ENCODE measurements around the gene MRGPRX2. TPM values are rescaled to one million over a fixed set of nuclear protein-coding genes. Genes with fewer than 3 reads are reported as not detected.

MRGPRX2 gene
- total and polyA plus RNA-seq, 4 experiments from 2014 or later: not detected

GRCh38 chr11:19088791-19089190, 28.3 kb upstream of the MRGPRX2 start:
- Mint-ChIP-seq H3K4me1 (peaks cover 0 to 1% (median 0%) of the 10 kb centered on the region in 4 donors), H3K36me3 (no peaks in the 10 kb centered on the region), H3K4me3 (no peak overlapping the region), H3K9me3 (peaks cover 0 to 2% (median 0%) of the 10 kb centered on the region in 8 donors), H3K27ac (no peak overlapping the region), H3K27me3 (peaks cover 19 to 20% of the 10 kb centered on the region in 2 donors)
- H3K36me3 ChIP-seq (ENCODE audit: insufficient read depth, low read length): no peaks in the 10 kb centered on the region
- H3K27ac ChIP-seq (ENCODE audit: low read depth, low read length): no peak overlapping the region
- no peak overlapping the region for H3K4me3 ChIP-seq (ENCODE audit: low read length in 2 of 2)
- ChIA-PET CTCF (ENCODE audit: partially characterized antibody) (interaction anchor here (1.3 to 3.0 kb wide), 4 partner anchors 12 to 18 kb away, joined by 3 to 19 read pairs (median 8); no protein-coding TSS in a partner anchor), POLR2A (ENCODE audit: partially characterized antibody) (no interaction called here)
- no peaks in the 10 kb centered on the region for H3K4me1 ChIP-seq (ENCODE audit: insufficient read depth, low read length)
- no peaks in the 10 kb centered on the region for H3K9me3 ChIP-seq (ENCODE audit: control insufficient read depth in 1 of 2, low read length in 2 of 2)
- intact Hi-C loops (cut with micrococcal nuclease): no loop called here
- H3K27me3 ChIP-seq (ENCODE audit: insufficient read depth, low read length): no peaks in the 10 kb centered on the region
- DNase-seq: no peak

- H3K4me3 ChIP-seq (ENCODE audit: low read length in 2 of 2): no peak overlapping the region
- no peaks in the 10 kb centered on the region for H3K36me3 ChIP-seq (ENCODE audit: insufficient read depth, low read length)
- H3K9me3 Mint-ChIP-seq: peaks cover 0 to 2% (median 0%) of the 10 kb centered on the region in 8 donors
- H3K27ac Mint-ChIP-seq: no peak overlapping the region
- H3K4me1 Mint-ChIP-seq: no peaks in the 10 kb centered on the region
- H3K27me3 ChIP-seq (ENCODE audit: insufficient read depth, low read length): no peaks in the 10 kb centered on the region
- H3K27ac ChIP-seq (ENCODE audit: low read depth, low read length): no peak overlapping the region
- H3K4me1 ChIP-seq (ENCODE audit: insufficient read depth, low read length): no peaks in the 10 kb centered on the region
- no peaks in the 10 kb centered on the region for H3K36me3 Mint-ChIP-seq
- peaks cover 13 to 14% of the 10 kb centered on the region in 2 donors for H3K27me3 Mint-ChIP-seq
- POLR2A ChIA-PET (ENCODE audit: partially characterized antibody): no interaction called here
- H3K4me3 Mint-ChIP-seq: no peak overlapping the region
- no peaks in the 10 kb centered on the region for H3K9me3 ChIP-seq (ENCODE audit: control insufficient read depth in 1 of 2, low read length in 2 of 2)
- intact Hi-C loops (cut with micrococcal nuclease): no loop called here
- no peak for DNase-seq
- CTCF ChIA-PET (ENCODE audit: partially characterized antibody): interaction anchor here (0.7 to 3.0 kb wide), 5 partner anchors 11 to 53 kb away, joined by 3 to 19 read pairs (median 6); no protein-coding TSS in a partner anchor
Measured at GRCh38 chr11:19087658-19088057, 27.1 kb upstream of the MRGPRX2 start.

GRCh38 chr11:19084661-19085315, 24.3 kb upstream of the MRGPRX2 start:
- no peaks in the 10 kb centered on the region for H3K9me3 ChIP-seq (ENCODE audit: control insufficient read depth in 1 of 2, low read length in 2 of 2)
- no peaks in the 10 kb centered on the region for H3K4me1 ChIP-seq (ENCODE audit: insufficient read depth, low read length)
- no peak for DNase-seq
- H3K27ac Mint-ChIP-seq: no peak overlapping the region
- H3K36me3 ChIP-seq (ENCODE audit: insufficient read depth, low read length): no peaks in the 10 kb centered on the region
- POLR2A ChIA-PET (ENCODE audit: partially characterized antibody): no interaction called here
- H3K9me3 Mint-ChIP-seq: peaks cover 0 to 2% (median 0%) of the 10 kb centered on the region in 8 donors
- H3K27ac ChIP-seq (ENCODE audit: low read depth, low read length): no peak overlapping the region
- H3K27me3 Mint-ChIP-seq: peaks cover 10 to 13% of the 10 kb centered on the region in 2 donors
- H3K27me3 ChIP-seq (ENCODE audit: insufficient read depth, low read length): no peaks in the 10 kb centered on the region
- intact Hi-C loops (cut with micrococcal nuclease): no loop called here
- H3K4me3 ChIP-seq (ENCODE audit: low read length in 2 of 2): no peak overlapping the region
- no peaks in the 10 kb centered on the region for H3K4me1 Mint-ChIP-seq
- no peaks in the 10 kb centered on the region for H3K36me3 Mint-ChIP-seq
- CTCF ChIA-PET (ENCODE audit: partially characterized antibody): interaction anchor here (1.7 kb wide), 1 partner anchor 10 kb away, joined by 7 read pairs; no protein-coding TSS in a partner anchor
- H3K4me3 Mint-ChIP-seq: no peak overlapping the region

GRCh38 chr11:19083166-19083565, 22.6 kb upstream of the MRGPRX2 start:
- no peaks in the 10 kb centered on the region for H3K27me3 ChIP-seq (ENCODE audit: insufficient read depth, low read length)
- CTCF ChIA-PET (ENCODE audit: partially characterized antibody): interaction anchor here (0.8 to 1.3 kb wide), 4 partner anchors 9 to 30 kb away, joined by 3 to 4 read pairs (median 4); no protein-coding TSS in a partner anchor
- H3K4me1 ChIP-seq (ENCODE audit: insufficient read depth, low read length): no peaks in the 10 kb centered on the region
- POLR2A ChIA-PET (ENCODE audit: partially characterized antibody): no interaction called here
- H3K9me3 ChIP-seq (ENCODE audit: control insufficient read depth in 1 of 2, low read length in 2 of 2): no peaks in the 10 kb centered on the region
- no peak overlapping the region for H3K27ac Mint-ChIP-seq
- no peaks in the 10 kb centered on the region for H3K4me1 Mint-ChIP-seq
- intact Hi-C loops (cut with micrococcal nuclease): no loop called here
- no peak overlapping the region for H3K27ac ChIP-seq (ENCODE audit: low read depth, low read length)
- H3K36me3 ChIP-seq (ENCODE audit: insufficient read depth, low read length): no peaks in the 10 kb centered on the region
- peaks cover 0 to 2% (median 0%) of the 10 kb centered on the region in 8 donors for H3K9me3 Mint-ChIP-seq
- DNase-seq: no peak
- H3K4me3 ChIP-seq (ENCODE audit: low read length in 2 of 2): no peak overlapping the region
- H3K27me3 Mint-ChIP-seq: peaks cover 8 to 11% of the 10 kb centered on the region in 2 donors
- H3K36me3 Mint-ChIP-seq: no peaks in the 10 kb centered on the region
- no peak overlapping the region for H3K4me3 Mint-ChIP-seq

GRCh38 chr11:19080579-19080993, 20.1 kb upstream of the MRGPRX2 start:
- POLR2A ChIA-PET (ENCODE audit: partially characterized antibody): no interaction called here
- peaks cover 5 to 8% of the 10 kb centered on the region in 2 donors for H3K27me3 Mint-ChIP-seq
- CTCF ChIA-PET (ENCODE audit: partially characterized antibody): interaction anchor here (0.9 to 2.1 kb wide), 4 partner anchors 9 to 179 kb away, joined by 3 to 12 read pairs (median 3); no protein-coding TSS in a partner anchor

GRCh38 chr11:19079643-19080440, 19.3 kb upstream of the MRGPRX2 start:
- H3K27ac Mint-ChIP-seq: no peak overlapping the region
- Histone ChIP-seq H3K27ac (ENCODE audit: low read depth, low read length) (no peak overlapping the region), H3K9me3 (ENCODE audit: control insufficient read depth in 1 of 2, low read length in 2 of 2) (no peaks in the 10 kb centered on the region), H3K4me3 (ENCODE audit: low read length in 2 of 2) (no peak overlapping the region), H3K36me3 (ENCODE audit: insufficient read depth, low read length) (no peaks in the 10 kb centered on the region), H3K4me1 (ENCODE audit: insufficient read depth, low read length) (no peaks in the 10 kb centered on the region), H3K27me3 (ENCODE audit: insufficient read depth, low read length) (no peaks in the 10 kb centered on the region)
- intact Hi-C loops (cut with micrococcal nuclease): loop anchor here (10.0 kb wide), 1 partner anchor 825 kb away; no protein-coding TSS in a partner anchor
- no peaks in the 10 kb centered on the region for H3K9me3 Mint-ChIP-seq
- no peak overlapping the region for H3K4me3 Mint-ChIP-seq
- H3K36me3 Mint-ChIP-seq: no peaks in the 10 kb centered on the region
- POLR2A ChIA-PET (ENCODE audit: partially characterized antibody): interaction anchor here (0.9 kb wide), 1 partner anchor 37 kb away, joined by 3 read pairs; no protein-coding TSS in a partner anchor
- H3K27me3 Mint-ChIP-seq: peaks cover 5 to 8% of the 10 kb centered on the region in 2 donors
- H3K4me1 Mint-ChIP-seq: no peaks in the 10 kb centered on the region
- no peak for DNase-seq
- CTCF ChIA-PET (ENCODE audit: partially characterized antibody): interaction anchor here (2.1 to 5.1 kb wide), 2 partner anchors 9 to 20 kb away, joined by 12 to 41 read pairs; partner anchors contain the start of gene MRGPRX2

More at GRCh38 chr11:19080579-19080993, 20.1 kb upstream of the MRGPRX2 start:
- Histone ChIP-seq H3K27me3 (ENCODE audit: insufficient read depth, low read length) (no peaks in the 10 kb centered on the region), H3K36me3 (ENCODE audit: insufficient read depth, low read length) (no peaks in the 10 kb centered on the region), H3K4me3 (ENCODE audit: low read length in 2 of 2) (no peak overlapping the region), H3K27ac (ENCODE audit: low read depth, low read length) (no peak overlapping the region), H3K9me3 (ENCODE audit: control insufficient read depth in 1 of 2, low read length in 2 of 2) (no peaks in the 10 kb centered on the region), H3K4me1 (ENCODE audit: insufficient read depth, low read length) (no peaks in the 10 kb centered on the region)
- no peak overlapping the region for H3K4me3 Mint-ChIP-seq
- no peak for DNase-seq
- H3K27ac Mint-ChIP-seq: no peak overlapping the region
- intact Hi-C loops (cut with micrococcal nuclease): no loop called here
- H3K36me3 Mint-ChIP-seq: no peaks in the 10 kb centered on the region
- H3K4me1 Mint-ChIP-seq: no peaks in the 10 kb centered on the region
- no peaks in the 10 kb centered on the region for H3K9me3 Mint-ChIP-seq

- Mint-ChIP-seq H3K9me3 (no peaks in the 10 kb centered on the region), H3K27me3 (peaks cover 5 to 8% of the 10 kb centered on the region in 2 donors), H3K36me3 (no peaks in the 10 kb centered on the region), H3K4me3 (no peak overlapping the region), H3K4me1 (no peaks in the 10 kb centered on the region), H3K27ac (no peak overlapping the region)
- ChIA-PET POLR2A (ENCODE audit: partially characterized antibody) (no interaction called here), CTCF (ENCODE audit: partially characterized antibody) (interaction anchor here (0.8 to 5.1 kb wide), 13 partner anchors 10 to 476 kb away, joined by 3 to 41 read pairs (median 5); partner anchors contain the start of gene MRGPRX2)
- Histone ChIP-seq H3K4me3 (ENCODE audit: low read length in 2 of 2) (no peak overlapping the region), H3K4me1 (ENCODE audit: insufficient read depth, low read length) (no peaks in the 10 kb centered on the region), H3K9me3 (ENCODE audit: control insufficient read depth in 1 of 2, low read length in 2 of 2) (no peaks in the 10 kb centered on the region), H3K27ac (ENCODE audit: low read depth, low read length) (no peak overlapping the region), H3K27me3 (ENCODE audit: insufficient read depth, low read length) (no peaks in the 10 kb centered on the region), H3K36me3 (ENCODE audit: insufficient read depth, low read length) (no peaks in the 10 kb centered on the region)
- intact Hi-C loops (cut with micrococcal nuclease): loop anchor here (1.0 to 10.0 kb wide), 2 partner anchors 39 to 827 kb away; partner anchors contain the start of gene ZDHHC13
- DNase-seq: no peak
Measured at GRCh38 chr11:19077965-19078364, 17.4 kb upstream of the MRGPRX2 start.

Data from CD4-positive, alpha-beta memory T cell (primary cell).